Psoas muscle (tissue), 8 donors: Measurements from ENCODE around the gene UBE2I. TPM values are rescaled to one million over a fixed set of nuclear protein-coding genes. Genes with fewer than 3 reads are reported as not detected.

Experiments used
- ATAC-seq, 4 donors: fragments of 200-7000 bp; cut with Tn5 transposase; one replicate each; pipeline ENCODE4 v1.9.1; 2020; ENCODE audit warnings: moderate library complexity in 3 of 4, mild to moderate bottlenecking in 2 of 4
- DNase-seq, 2 donors: peaks; one replicate each; pipeline ENCODE4 v3.0.0-alpha.2; 2020
- H3K27ac ChIP-seq: fragments of 200-600 bp; one replicate; pipeline ENCODE4 v1.8.0; 2022
- H3K27me3 ChIP-seq, 3 donors: fragments of 200-600 bp in 1 of 3; one replicate each; pipeline versions ENCODE4 v1.6.1 to v1.8.0; 2013 to 2022; ENCODE audit warnings: low read length in 2 of 3, mild to moderate bottlenecking in 2 of 3, moderate library complexity in 1 of 3; ENCODE audit not compliant: insufficient read depth in 3 of 3
- H3K36me3 ChIP-seq, 2 donors: fragments of 200-600 bp in 1 of 2; one replicate each; pipeline versions ENCODE4 v1.6.1 to v1.8.0; 2013 to 2022; ENCODE audit warnings: low read depth in 1 of 2, mild to moderate bottlenecking in 1 of 2, moderate library complexity in 1 of 2; ENCODE audit not compliant: insufficient read depth in 1 of 2
- H3K4me1 ChIP-seq: fragments of 200-600 bp; one replicate; pipeline ENCODE4 v1.8.0; 2022
- H3K4me3 ChIP-seq: fragments of 200-600 bp; one replicate; pipeline ENCODE4 v1.8.0; 2022; ENCODE audit warnings: mild to moderate bottlenecking
- H3K9me3 ChIP-seq: fragments of 200-600 bp; one replicate; pipeline ENCODE4 v1.8.0; 2022
- WGBS, 3 donors: extraction: QIAGEN DNeasy Blood & Tissue Kit; methylation state at CpG; one replicate each; pipeline versions ENCODE4 v1.1.6 to v1.1.7; 2013; 5-methylcytosine and 5-hydroxymethylcytosine counted together
- intact Hi-C, 2 donors: fragments of 100-400 bp; cut with DNase I; formaldehyde crosslinking; loops; one replicate each; pipeline versions ENCODE4 v1.11.0 to v1.14.2; 2022
- polyA plus RNA-seq, 3 donors: library from polyadenylated mRNA; stranded (reverse); fragments of 200-250 nt; gene quantifications; one replicate each; pipeline ENCODE4 v1.2.3, GENCODE V29; 2013
- total RNA-seq, 4 donors: library from RNA; stranded (reverse); fragmentation: NEBNext Ultra II Directional in 2 of 4; extraction: Animal tissue kit (Norgen Biotek cat#: 25700) in 2 of 4; gene quantifications; one replicate each; pipeline versions ENCODE4 v1.2.1 to v1.2.4, GENCODE V29; 2021 to 2023
- TF ChIP-seq, protein P1 (sequence below): fragments of 200-600 bp; IDR thresholded peaks from one replicate; pipeline ENCODE4 v1.8.0; 2022; ENCODE audit warnings: antibody characterized with exemption
- donor health status: healthy with polysubstance abuse.
- donor health status: DM: no; HTN: no; CAD: no; lungs with moderate emphysema.
- donor health status: Bipolar disorder and iron deficiency.
- donor health status: healthy.
- donor health status: DM: yes; HTN: yes; CAD: no.
- donor health status: DM: no; HTN: no; CAD: no.
- donor health status: DM: no; HTN: no; CAD: no.
- donor health status: DM: yes; HTN: yes; CAD: no.

Gene UBE2I
- total and polyA plus RNA-seq, 7 donors = 46.2 to 101 (median 55.6) TPM

DNA sequence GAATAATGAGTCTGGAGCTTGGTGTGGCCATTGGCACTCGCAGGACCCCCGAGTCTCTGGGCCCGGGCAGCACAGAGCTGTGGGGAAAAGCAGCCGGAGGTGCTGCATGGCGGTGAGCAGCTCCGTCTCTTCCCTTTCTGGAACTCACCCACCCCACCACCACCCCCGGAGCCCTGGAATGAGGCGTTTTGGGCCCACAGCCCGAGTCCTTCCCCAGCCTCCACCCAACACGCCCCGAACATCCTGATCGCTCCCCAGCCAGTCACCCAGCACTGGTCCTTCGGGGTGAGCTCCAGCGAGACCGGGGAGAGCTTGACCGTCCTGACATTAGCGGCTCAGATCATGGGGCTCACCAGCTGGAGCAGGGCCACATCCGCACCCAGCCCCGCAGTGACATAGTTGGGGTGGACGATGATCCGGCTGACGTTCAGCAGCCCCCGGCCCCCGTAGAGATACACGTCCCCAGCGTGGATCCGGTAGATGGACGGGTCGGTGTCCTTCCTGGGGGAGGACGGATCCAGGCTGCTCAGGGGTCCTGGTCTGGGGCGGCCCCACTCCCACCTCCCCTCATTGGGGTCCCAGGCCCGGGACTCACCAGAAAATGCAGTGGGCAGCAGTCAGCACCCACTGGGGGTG lies 47.1 kb upstream of the UBE2I start:
- TF ChIP-seq, protein P1, sequence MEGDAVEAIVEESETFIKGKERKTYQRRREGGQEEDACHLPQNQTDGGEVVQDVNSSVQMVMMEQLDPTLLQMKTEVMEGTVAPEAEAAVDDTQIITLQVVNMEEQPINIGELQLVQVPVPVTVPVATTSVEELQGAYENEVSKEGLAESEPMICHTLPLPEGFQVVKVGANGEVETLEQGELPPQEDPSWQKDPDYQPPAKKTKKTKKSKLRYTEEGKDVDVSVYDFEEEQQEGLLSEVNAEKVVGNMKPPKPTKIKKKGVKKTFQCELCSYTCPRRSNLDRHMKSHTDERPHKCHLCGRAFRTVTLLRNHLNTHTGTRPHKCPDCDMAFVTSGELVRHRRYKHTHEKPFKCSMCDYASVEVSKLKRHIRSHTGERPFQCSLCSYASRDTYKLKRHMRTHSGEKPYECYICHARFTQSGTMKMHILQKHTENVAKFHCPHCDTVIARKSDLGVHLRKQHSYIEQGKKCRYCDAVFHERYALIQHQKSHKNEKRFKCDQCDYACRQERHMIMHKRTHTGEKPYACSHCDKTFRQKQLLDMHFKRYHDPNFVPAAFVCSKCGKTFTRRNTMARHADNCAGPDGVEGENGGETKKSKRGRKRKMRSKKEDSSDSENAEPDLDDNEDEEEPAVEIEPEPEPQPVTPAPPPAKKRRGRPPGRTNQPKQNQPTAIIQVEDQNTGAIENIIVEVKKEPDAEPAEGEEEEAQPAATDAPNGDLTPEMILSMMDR = no peak
- H3K9me3 ChIP-seq = no peaks in the 10 kb centered on the region
- WGBS, 3 donors = 76 to 78% (median 78%) methylated on average over 31 to 32 of the region's 32 CpGs
- intact Hi-C loops = no loop called here
- ATAC-seq = no peak
- H3K27me3 ChIP-seq = peaks cover 0 to 46% (median 16%) of the 10 kb centered on the region in 3 donors
- no peak overlapping the region for H3K27ac ChIP-seq
- no peak for DNase-seq
- H3K4me1 ChIP-seq = no peaks in the 10 kb centered on the region
- H3K4me3 ChIP-seq = no peak overlapping the region
- no peaks in the 10 kb centered on the region for H3K36me3 ChIP-seq

DNA sequence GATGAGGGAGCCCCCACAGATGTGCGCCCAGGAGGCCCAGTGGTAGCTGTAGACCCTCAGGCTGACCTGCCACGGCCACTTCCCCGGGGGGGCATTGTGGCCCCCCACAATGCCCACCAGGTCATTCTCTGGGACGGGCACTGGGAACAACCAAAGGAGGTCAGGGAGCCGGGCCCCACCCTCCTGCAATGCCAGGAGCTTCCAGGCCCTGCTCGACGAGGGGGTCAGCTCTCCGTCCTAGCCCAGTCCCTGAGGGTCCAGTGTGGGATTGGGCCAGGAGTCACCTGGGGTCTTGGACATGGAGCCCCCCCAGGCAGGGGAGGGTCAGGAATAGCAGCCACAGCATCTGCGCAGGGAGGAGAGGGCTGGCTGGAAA lies 46.6 kb upstream of the UBE2I start:
- Histone ChIP-seq H3K9me3 (no peaks in the 10 kb centered on the region), H3K36me3 (no peaks in the 10 kb centered on the region), H3K27me3 (peaks cover 0 to 41% (median 16%) of the 10 kb centered on the region in 3 donors), H3K4me3 (no peak overlapping the region), H3K4me1 (no peaks in the 10 kb centered on the region), H3K27ac (no peak overlapping the region)
- WGBS, 3 donors = 71 to 80% (median 74%) methylated on average over 9 of the region's 9 CpGs
- no peak for ATAC-seq
- TF ChIP-seq, protein P1 = no peak
- no peak for DNase-seq
- intact Hi-C loops = no loop called here

DNA sequence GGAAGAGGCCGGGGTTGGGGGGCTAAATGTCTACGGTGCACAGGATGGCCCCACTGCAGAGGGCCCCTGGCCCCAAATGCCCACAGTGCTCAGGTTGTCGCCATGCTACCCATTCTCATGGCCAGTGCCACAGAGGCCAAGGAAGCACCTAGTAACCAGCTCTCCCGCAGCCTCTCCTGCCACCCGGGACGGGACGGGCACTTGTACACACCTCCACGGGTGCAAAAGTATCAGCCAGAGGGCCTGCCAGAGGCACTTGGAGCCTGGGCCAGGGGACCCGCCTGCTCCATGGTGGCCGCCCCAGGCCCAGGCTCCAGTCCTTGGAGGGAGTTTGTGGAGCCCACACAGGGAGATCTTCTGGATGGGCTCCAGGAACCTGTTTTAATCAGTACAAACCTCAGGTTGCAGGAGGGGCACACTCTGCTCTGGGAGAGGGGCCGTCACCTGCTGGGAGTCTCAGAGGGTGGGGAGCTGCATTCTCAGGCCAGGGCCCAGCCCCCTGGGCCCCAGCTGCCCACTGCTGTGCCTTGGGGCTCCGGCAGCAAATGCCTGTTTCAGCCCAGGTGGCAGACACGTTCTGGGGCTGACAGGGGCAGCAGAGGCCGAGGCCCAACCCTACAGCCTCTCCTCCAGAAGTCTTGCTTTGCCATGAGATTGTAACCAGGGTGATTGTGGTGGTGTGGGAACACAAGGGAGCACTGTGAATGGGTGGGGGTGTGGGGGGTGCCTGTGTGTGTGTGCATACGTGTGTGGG lies 45.7 kb upstream of the UBE2I start:
- TF ChIP-seq, protein P1 = no peak
- DNase-seq = no peak

DNA sequence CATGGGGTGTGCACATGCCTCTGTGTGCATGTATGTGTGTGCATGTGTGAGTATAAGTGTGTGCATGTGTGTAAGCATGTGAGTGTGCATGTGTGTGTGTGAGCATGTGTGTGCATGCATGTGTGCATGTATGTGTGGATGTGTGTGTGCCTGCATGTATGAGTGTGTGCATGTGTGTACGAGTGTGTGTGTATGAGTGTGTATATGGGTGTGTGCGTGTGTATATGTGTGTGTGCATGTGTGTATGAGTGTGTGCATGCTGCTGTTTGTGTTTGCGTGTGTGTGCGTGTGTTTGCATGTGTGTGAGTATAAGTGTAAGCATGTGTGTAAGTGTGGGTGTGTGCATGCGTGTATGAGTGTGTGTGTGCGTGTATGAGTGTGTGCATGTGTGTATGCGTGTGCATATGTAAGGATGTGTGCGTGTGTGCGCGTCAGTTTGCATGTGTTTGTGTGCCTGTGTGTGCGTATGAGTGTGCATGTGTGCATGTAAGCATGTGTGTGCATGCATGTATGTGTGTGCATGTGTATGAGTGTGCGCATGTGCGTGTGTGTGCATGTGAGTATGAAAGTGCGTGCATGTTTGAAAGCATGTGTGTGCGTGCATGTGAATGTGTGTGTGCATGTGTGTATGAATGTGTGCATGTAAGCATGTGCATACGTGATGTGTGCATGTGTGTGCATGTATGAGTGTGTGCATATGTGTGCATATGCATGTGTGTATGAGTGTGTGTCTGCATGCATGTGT lies 44.9 kb upstream of the UBE2I start:
- peaks cover 0 to 34% (median 12%) of the 10 kb centered on the region in 3 donors for H3K27me3 ChIP-seq
- H3K4me1 ChIP-seq = no peaks in the 10 kb centered on the region
- ATAC-seq (no peak), DNase-seq (no peak)
- no peaks in the 10 kb centered on the region for H3K9me3 ChIP-seq
- no peak overlapping the region for H3K4me3 ChIP-seq
- intact Hi-C loops = no loop called here
- TF ChIP-seq, protein P1 = no peak
- no peaks in the 10 kb centered on the region for H3K36me3 ChIP-seq
- WGBS, 3 donors = 95 to 98% (median 97%) methylated on average over 16 of the region's 16 CpGs
- no peak overlapping the region for H3K27ac ChIP-seq

More for the DNA sequence above, 45.7 kb upstream of the UBE2I start:
- H3K27me3 ChIP-seq = peaks cover 0 to 41% (median 16%) of the 10 kb centered on the region in 3 donors
- no peaks in the 10 kb centered on the region for H3K4me1 ChIP-seq
- intact Hi-C loops = no loop called here
- no peaks in the 10 kb centered on the region for H3K36me3 ChIP-seq
- no peak overlapping the region for H3K4me3 ChIP-seq
- 54 to 62% (median 57%) methylated on average over 15 of the region's 15 CpGs for WGBS, 3 donors
- no peak for ATAC-seq
- no peaks in the 10 kb centered on the region for H3K9me3 ChIP-seq
- no peak overlapping the region for H3K27ac ChIP-seq
